Natural killer cell (primary cell): ENCODE measurements around the gene MTOR. TPM values are rescaled to one million over a fixed set of nuclear protein-coding genes. Genes with fewer than 3 reads are reported as not detected.

ENCODE experiments used
- ATAC-seq, 3 donors: fragments of 150-1000 bp in 2 of 3; fragments of 200-7000 bp in 1 of 3; cut with Tn5 transposase; 1 replicate in 1 of 3; 2 replicates in 2 of 3; pipeline ENCODE4 v1.10.0; 2021; ENCODE audit warnings: mild to moderate bottlenecking in 2 of 3, moderate library complexity in 2 of 3
- DNase-seq, 2 donors: peaks; one replicate each; pipeline versions ENCODE4 v3.0.0 to v3.0.0-alpha.2; 2013 to 2021; ENCODE audit warnings: mixed read lengths in 1 of 2
- H3K27ac ChIP-seq: one replicate; pipeline ENCODE4 v1.5.1; 2013; ENCODE audit warnings: mild to moderate bottlenecking, low read length
- H3K27me3 ChIP-seq: one replicate; pipeline ENCODE4 v1.6.1; 2013; ENCODE audit warnings: low read length; ENCODE audit not compliant: control insufficient read depth, insufficient read depth
- H3K36me3 ChIP-seq: one replicate; pipeline ENCODE4 v1.6.1; 2013; ENCODE audit warnings: low read length; ENCODE audit not compliant: control insufficient read depth, insufficient read depth
- H3K4me1 ChIP-seq: one replicate; pipeline ENCODE4 v1.6.1; 2013; ENCODE audit warnings: low read length; ENCODE audit not compliant: control insufficient read depth, insufficient read depth
- H3K4me3 ChIP-seq: one replicate; pipeline ENCODE4 v1.5.1; 2013; ENCODE audit warnings: low read length
- H3K9me3 ChIP-seq: one replicate; pipeline ENCODE4 v1.6.1; 2013; ENCODE audit warnings: low read length; ENCODE audit not compliant: control insufficient read depth, insufficient read depth
- H3K27ac Mint-ChIP-seq, 2 donors: one replicate each; pipeline ENCODE4 v1.8.0; 2022; ENCODE audit warnings: mild to moderate bottlenecking in 2 of 2, mixed read lengths in 2 of 2, moderate library complexity in 1 of 2
- H3K27me3 Mint-ChIP-seq, 2 donors: one replicate each; pipeline ENCODE4 v1.8.0; 2022; ENCODE audit warnings: low read depth in 2 of 2, mixed read lengths in 2 of 2
- H3K36me3 Mint-ChIP-seq: one replicate; pipeline ENCODE4 v1.8.0; 2022; ENCODE audit warnings: mixed read lengths
- H3K4me1 Mint-ChIP-seq, 2 donors: one replicate each; pipeline ENCODE4 v1.8.0; 2022; ENCODE audit warnings: mixed read lengths in 2 of 2
- H3K4me3 Mint-ChIP-seq: one replicate; pipeline ENCODE4 v1.8.0; 2022; ENCODE audit warnings: mild to moderate bottlenecking, moderate library complexity, mixed read lengths
- H3K9me3 Mint-ChIP-seq, 2 donors: one replicate each; pipeline ENCODE4 v1.8.0; 2022; ENCODE audit warnings: mixed read lengths in 2 of 2
- WGBS: methylation state at CpG from one replicate; pipeline ENCODE4 v1.1.7; 2013; ENCODE audit warnings: missing lambda C conversion rate; ENCODE audit not compliant: insufficient coverage; 5-methylcytosine and 5-hydroxymethylcytosine counted together
- intact Hi-C: fragments of 100-400 bp; cut with micrococcal nuclease; formaldehyde crosslinking; loops from one replicate; pipeline ENCODE4 v1.14.2; 2022
- total RNA-seq, 4 donors: library from RNA; stranded (reverse); fragments of 120-200 nt in 1 of 4; gene quantifications; one replicate each; pipeline versions ENCODE4 v1.2.3 to v1.2.4, GENCODE V29; 2013 to 2022
- TF ChIP-seq, protein P1 (sequence below): fragments of 200-600 bp; IDR thresholded peaks from one replicate; pipeline ENCODE4 v1.8.0; 2022; ENCODE audit warnings: antibody characterized with exemption

MTOR gene
- total RNA-seq, 3 donors from 2014 or later (not counting 1 experiment from before 2014, with no cell fraction given): 42.7 to 54.6 (median 43.7) TPM

DNA sequence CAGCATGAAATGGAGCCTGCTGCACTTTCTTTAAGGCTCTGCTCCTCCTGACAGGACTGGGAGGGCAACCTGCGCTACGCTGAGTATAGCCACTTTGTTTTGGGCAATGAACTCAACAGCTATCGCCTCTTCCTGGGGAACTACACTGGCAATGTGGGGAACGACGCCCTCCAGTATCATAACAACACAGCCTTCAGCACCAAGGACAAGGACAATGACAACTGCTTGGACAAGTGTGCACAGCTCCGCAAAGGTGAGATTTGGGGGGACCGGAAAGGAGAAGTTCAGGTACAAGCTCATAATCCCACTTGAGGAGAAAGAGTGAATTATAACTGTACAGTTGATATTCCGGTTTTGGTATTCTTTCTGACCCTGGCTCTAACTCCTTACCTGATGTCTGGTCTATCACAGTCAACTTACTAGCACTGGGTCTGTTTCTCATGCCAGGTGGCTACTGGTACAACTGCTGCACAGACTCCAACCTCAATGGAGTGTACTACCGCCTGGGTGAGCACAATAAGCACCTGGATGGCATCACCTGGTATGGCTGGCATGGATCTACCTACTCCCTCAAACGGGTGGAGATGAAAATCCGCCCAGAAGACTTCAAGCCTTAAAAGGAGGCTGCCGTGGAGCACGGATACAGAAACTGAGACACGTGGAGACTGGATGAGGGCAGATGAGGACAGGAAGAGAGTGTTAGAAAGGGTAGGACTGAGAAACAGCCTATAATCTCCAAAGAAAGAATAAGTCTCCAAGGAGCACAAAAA, 67.8 kb downstream of the MTOR start:
- DNase-seq (no peak), ATAC-seq (no peak)
- Mint-ChIP-seq H3K27ac (peak overlapping the region in 1 of 2 donors; percentile 18), H3K4me1 (no peaks in the 10 kb centered on the region), H3K4me3 (no peak overlapping the region), H3K36me3 (peaks cover 12% of the 10 kb centered on the region), H3K9me3 (no peaks in the 10 kb centered on the region), H3K27me3 (no peaks in the 10 kb centered on the region)
- Histone ChIP-seq H3K9me3 (no peaks in the 10 kb centered on the region), H3K4me3 (no peak overlapping the region), H3K27ac (no peak overlapping the region), H3K36me3 (peaks cover 76% of the 10 kb centered on the region), H3K4me1 (no peaks in the 10 kb centered on the region), H3K27me3 (no peaks in the 10 kb centered on the region)
- TF ChIP-seq, protein P1, sequence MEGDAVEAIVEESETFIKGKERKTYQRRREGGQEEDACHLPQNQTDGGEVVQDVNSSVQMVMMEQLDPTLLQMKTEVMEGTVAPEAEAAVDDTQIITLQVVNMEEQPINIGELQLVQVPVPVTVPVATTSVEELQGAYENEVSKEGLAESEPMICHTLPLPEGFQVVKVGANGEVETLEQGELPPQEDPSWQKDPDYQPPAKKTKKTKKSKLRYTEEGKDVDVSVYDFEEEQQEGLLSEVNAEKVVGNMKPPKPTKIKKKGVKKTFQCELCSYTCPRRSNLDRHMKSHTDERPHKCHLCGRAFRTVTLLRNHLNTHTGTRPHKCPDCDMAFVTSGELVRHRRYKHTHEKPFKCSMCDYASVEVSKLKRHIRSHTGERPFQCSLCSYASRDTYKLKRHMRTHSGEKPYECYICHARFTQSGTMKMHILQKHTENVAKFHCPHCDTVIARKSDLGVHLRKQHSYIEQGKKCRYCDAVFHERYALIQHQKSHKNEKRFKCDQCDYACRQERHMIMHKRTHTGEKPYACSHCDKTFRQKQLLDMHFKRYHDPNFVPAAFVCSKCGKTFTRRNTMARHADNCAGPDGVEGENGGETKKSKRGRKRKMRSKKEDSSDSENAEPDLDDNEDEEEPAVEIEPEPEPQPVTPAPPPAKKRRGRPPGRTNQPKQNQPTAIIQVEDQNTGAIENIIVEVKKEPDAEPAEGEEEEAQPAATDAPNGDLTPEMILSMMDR: no peak
- intact Hi-C loops: no loop called here
- WGBS: 96% methylated on average over 14 of the region's 14 CpGs

DNA sequence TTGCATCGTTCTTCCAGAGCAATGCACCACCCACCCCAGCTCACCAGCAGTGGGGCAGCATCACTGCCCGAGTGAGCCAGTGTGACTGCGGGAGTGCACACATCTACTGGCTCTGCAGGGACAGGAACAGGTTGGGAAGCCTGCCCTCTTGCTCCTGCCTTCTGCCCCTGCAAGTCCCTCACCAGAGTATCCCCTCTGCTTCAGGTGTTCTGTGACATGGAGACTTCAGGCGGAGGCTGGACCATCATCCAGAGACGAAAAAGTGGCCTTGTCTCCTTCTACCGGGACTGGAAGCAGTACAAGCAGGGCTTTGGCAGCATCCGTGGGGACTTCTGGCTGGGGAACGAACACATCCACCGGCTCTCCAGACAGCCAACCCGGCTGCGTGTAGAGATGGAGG, 69.0 kb downstream of the MTOR start:
- H3K27ac ChIP-seq: no peak overlapping the region
- intact Hi-C loops: no loop called here
- TF ChIP-seq, protein P1: no peak
- H3K9me3 ChIP-seq: no peaks in the 10 kb centered on the region
- Mint-ChIP-seq H3K27ac (no peak overlapping the region), H3K9me3 (no peaks in the 10 kb centered on the region), H3K4me3 (no peak overlapping the region), H3K27me3 (no peaks in the 10 kb centered on the region), H3K36me3 (peaks cover 2% of the 10 kb centered on the region), H3K4me1 (no peaks in the 10 kb centered on the region)
- no peaks in the 10 kb centered on the region for H3K4me1 ChIP-seq
- H3K27me3 ChIP-seq: no peaks in the 10 kb centered on the region
- peaks cover 67% of the 10 kb centered on the region for H3K36me3 ChIP-seq
- ATAC-seq: no peak
- H3K4me3 ChIP-seq: no peak overlapping the region
- WGBS: 98% methylated on average over 11 of the region's 11 CpGs
- DNase-seq: no peak

DNA sequence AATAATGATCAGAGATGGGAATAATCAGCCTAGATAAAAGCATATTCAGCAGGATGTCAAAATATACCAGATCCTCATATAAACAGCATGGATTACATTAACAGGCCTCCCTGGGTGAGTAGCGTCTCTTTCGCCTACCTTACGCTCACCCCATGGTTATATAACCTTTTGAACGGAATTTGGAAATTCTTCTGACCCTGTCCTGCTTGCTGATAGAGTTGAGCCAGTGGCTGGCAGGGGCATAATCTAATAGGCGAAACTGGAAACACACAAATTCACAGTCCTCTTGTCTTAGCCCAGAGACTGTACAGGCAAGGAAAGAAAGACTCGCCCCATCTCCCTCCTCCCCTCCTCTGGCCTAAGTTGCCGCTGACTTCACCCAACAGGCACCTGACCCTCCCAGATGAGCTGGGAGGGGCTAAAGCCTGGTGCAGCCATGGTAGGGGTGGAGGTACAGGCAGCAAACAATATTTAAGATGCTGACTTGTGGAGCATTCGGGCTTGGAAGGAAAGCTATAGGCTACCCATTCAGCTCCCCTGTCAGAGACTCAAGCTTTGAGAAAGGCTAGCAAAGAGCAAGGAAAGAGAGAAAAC, 73.4 kb downstream of the MTOR start, which contains the start of gene ANGPTL7:
ANGPTL7 (plus strand) TSS at position 498 of the 594 bp plus-strand sequence. CDS start 225 bp downstream, outside the sequence.
- no peaks in the 10 kb centered on the region for H3K9me3 Mint-ChIP-seq

More for the DNA sequence above, 73.4 kb downstream of the MTOR start, which contains the start of gene ANGPTL7:
- Mint-ChIP-seq H3K4me1 (no peaks in the 10 kb centered on the region), H3K27ac (peak within 1 kb of the TSS in 1 of 2 donors; percentile 40), H3K27me3 (no peaks in the 10 kb centered on the region), H3K4me3 (no peak within 1 kb of the TSS), H3K36me3 (peaks cover 8% of the 10 kb centered on the region)
- Histone ChIP-seq H3K27ac (no peak within 1 kb of the TSS), H3K9me3 (no peaks in the 10 kb centered on the region), H3K4me3 (no peak within 1 kb of the TSS), H3K27me3 (no peaks in the 10 kb centered on the region), H3K36me3 (peaks cover 40% of the 10 kb centered on the region), H3K4me1 (no peaks in the 10 kb centered on the region)
- WGBS: 97% methylated on average over 6 of the region's 8 CpGs
- intact Hi-C loops: no loop called here
- ATAC-seq (no peak), DNase-seq (no peak)
- TF ChIP-seq, protein P1: no peak
